Ramos (cell line): ENCODE measurements around the gene SEPTIN11.

Source experiments
- in situ Hi-C: fragments of 300-500 bp; cut with MboI; formaldehyde crosslinking; loops from one replicate; pipeline ENCODE4 v1.14.3; 2022; ENCODE audit warnings: low sequenced_read_pairs; ENCODE audit not compliant: unreplicated experiment

The SEPTIN11 gene

GRCh38 chr4:76977736-76978350, 28.3 kb downstream of the SEPTIN11 start:
- in situ Hi-C loops, result no loop called here

- in situ Hi-C loops, result no loop called here
Observed at GRCh38 chr4:76979236-76979635, 29.7 kb downstream of the SEPTIN11 start.

- in situ Hi-C loops, result no loop called here
Observed at GRCh38 chr4:76980261-76980660, 30.7 kb downstream of the SEPTIN11 start.

- in situ Hi-C loops, result no loop called here
Observed at GRCh38 chr4:76981644-76982043, 32.1 kb downstream of the SEPTIN11 start.

- in situ Hi-C loops, result no loop called here
Observed at GRCh38 chr4:76982638-76983584, 33.4 kb downstream of the SEPTIN11 start.

GRCh38 chr4:76984127-76984526, 34.6 kb downstream of the SEPTIN11 start:
- in situ Hi-C loops, result no loop called here

- in situ Hi-C loops, result no loop called here
Observed at GRCh38 chr4:76984788-76985211, 35.2 kb downstream of the SEPTIN11 start.

- in situ Hi-C loops, result no loop called here
Observed at GRCh38 chr4:76987153-76987591, 37.6 kb downstream of the SEPTIN11 start.

GRCh38 chr4:76987685-76988084, 38.1 kb downstream of the SEPTIN11 start:
- in situ Hi-C loops, result no loop called here

- in situ Hi-C loops, result no loop called here
Observed at GRCh38 chr4:76989391-76990061, 40.0 kb downstream of the SEPTIN11 start.

- in situ Hi-C loops, result no loop called here
Observed at GRCh38 chr4:76990288-76991080, 40.9 kb downstream of the SEPTIN11 start.

GRCh38 chr4:76991161-76991660, 41.7 kb downstream of the SEPTIN11 start:
- in situ Hi-C loops, result no loop called here

GRCh38 chr4:76993787-76994641, 44.5 kb downstream of the SEPTIN11 start:
- in situ Hi-C loops, result no loop called here

GRCh38 chr4:76995776-76996175, 46.2 kb downstream of the SEPTIN11 start:
- in situ Hi-C loops, result no loop called here

- in situ Hi-C loops, result no loop called here
Observed at GRCh38 chr4:76996445-76996844, 46.9 kb downstream of the SEPTIN11 start.

GRCh38 chr4:76997077-76997476, 47.5 kb downstream of the SEPTIN11 start:
- in situ Hi-C loops, result no loop called here

- in situ Hi-C loops, result no loop called here
Observed at GRCh38 chr4:76997532-76997931, 48.0 kb downstream of the SEPTIN11 start.

GRCh38 chr4:76998251-76998901, 48.8 kb downstream of the SEPTIN11 start:
- in situ Hi-C loops, result no loop called here
